ENCODE data around the gene TBXA2R. TPM values are rescaled to one million over a fixed set of nuclear protein-coding genes. Genes with fewer than 3 reads are reported as not detected.

Gene TBXA2R
- total and polyA plus RNA-seq, 2 of the 8 experiments (the other 6 are each of a cell fraction or from before 2014, with no cell fraction given), result 0.39 to 0.50 TPM

DNA sequence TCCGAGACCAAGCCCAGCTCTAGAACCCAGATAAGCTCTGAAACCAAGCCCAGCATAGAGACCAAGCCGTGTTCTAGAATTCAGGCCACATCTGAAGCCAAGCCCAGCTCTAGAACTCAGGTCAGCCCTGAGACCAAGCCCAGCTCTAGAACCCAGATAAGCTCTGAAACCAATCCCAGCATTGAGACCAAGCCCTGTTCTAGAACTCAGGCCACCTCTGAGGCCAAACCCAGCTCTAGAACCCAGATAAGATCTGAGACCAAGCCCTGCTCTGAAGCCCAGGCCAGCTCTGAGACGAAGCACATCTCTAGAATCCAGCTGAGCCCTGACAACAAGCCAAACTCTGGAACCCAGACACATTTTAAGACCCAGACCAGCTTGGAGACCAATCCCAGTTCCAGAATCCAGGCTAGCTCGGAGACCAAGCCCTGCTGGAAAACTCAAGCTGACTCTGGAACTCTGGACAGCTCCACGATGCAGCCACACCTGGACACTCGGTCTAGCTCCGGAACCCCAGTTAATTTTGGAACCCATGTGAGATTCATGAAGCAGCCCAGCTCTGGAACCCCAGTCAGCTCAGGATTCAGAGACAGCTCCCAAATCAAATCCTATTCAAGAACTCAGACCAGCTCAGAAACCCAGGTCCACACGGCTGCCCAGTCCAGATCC, 15.6 kb downstream of the TBXA2R start:
- H3K4ac ChIP-seq (replicated peaks; ENCODE audit: insufficient read length, low read depth, low read length), result no peak overlapping the region
- H3K4me2 ChIP-seq (ENCODE audit: insufficient read depth in 1 of 2, low read depth in 2 of 2, low read length in 2 of 2), result no peak overlapping the region
- H2BK15ac ChIP-seq (ENCODE audit: low read length), result no peak overlapping the region
- H3K18ac ChIP-seq (ENCODE audit: extremely low read depth, low read length), result no peak overlapping the region
- no peak overlapping the region for H3K9ac ChIP-seq (replicated peaks in 1 of 4; ENCODE audit: extremely low read depth in 1 of 4, low read depth in 3 of 4, low read length in 3 of 4)
- H4K20me1 ChIP-seq (replicated peaks in 1 of 2; ENCODE audit: control insufficient read depth in 1 of 2, insufficient read depth in 2 of 2, low read length in 2 of 2), result peaks cover 0 to 2% of the 10 kb centered on the region in 2 experiments
- WGBS, 2 experiments (ENCODE audit: extremely low coverage in 1 of 2, insufficient coverage in 1 of 2, insufficient read length in 1 of 2, insufficient replicate concordance in 2 of 2, low coverage in 1 of 2, low lambda C conversion rate in 2 of 2, missing lambda C conversion rate in 1 of 2), result 85% methylated on average over 8 of the region's 8 CpGs; no CpG with 5 or more reads in 1 of the 2 experiments
- FAIRE-seq (no peak), DNase-seq (ENCODE audit: low read depth in 1 of 2, low spot score in 2 of 2) (no peak)
- H3K27me3 ChIP-seq (replicated peaks in 1 of 4; ENCODE audit: control insufficient read depth in 3 of 4, extremely low read depth in 1 of 4, insufficient read depth in 3 of 4, low read length in 3 of 4), result peaks cover 0 to 9% (median 5%) of the 10 kb centered on the region in 4 experiments; a peak in 6 of 7 replicates
- no peaks in the 10 kb centered on the region for H3K4me1 ChIP-seq (replicated peaks in 1 of 4; ENCODE audit: control insufficient read depth in 3 of 4, insufficient read depth in 4 of 4, low read length in 3 of 4)
- no peak overlapping the region for H3K23ac ChIP-seq (ENCODE audit: insufficient read length)
- no peak overlapping the region for H3K27ac ChIP-seq (ENCODE audit: low read depth, low read length)
- H3K79me1 ChIP-seq (ENCODE audit: low read depth, low read length), result no peaks in the 10 kb centered on the region; the same call in 1 of the 2 replicates
- no peak overlapping the region for H2BK120ac ChIP-seq (replicated peaks; ENCODE audit: low read depth, low read length)
- H2BK5ac ChIP-seq (ENCODE audit: low read depth, low read length), result no peak overlapping the region
- no peaks in the 10 kb centered on the region for H3K36me3 ChIP-seq (ENCODE audit: control insufficient read depth in 2 of 4, insufficient read depth in 4 of 4, low read length in 3 of 4)
- no peak overlapping the region for H4K8ac ChIP-seq (ENCODE audit: extremely low read depth, insufficient read depth, low read length)
- H3K56ac ChIP-seq (replicated peaks; ENCODE audit: insufficient read length, low read depth, low read length), result no peak overlapping the region
- POLR2A ChIA-PET (ENCODE audit: partially characterized antibody), result interaction anchor here (0.7 to 1.6 kb wide), 4 partner anchors 9 to 46 kb away, joined by 3 to 4 read pairs (median 4); no protein-coding TSS in a partner anchor
- H4K5ac ChIP-seq (ENCODE audit: insufficient read length, low read depth, low read length), result no peak overlapping the region
- no peaks in the 10 kb centered on the region for H3K79me2 ChIP-seq (ENCODE audit: control insufficient read depth in 1 of 2, insufficient read depth in 2 of 2, low read length in 2 of 2)
- no peak overlapping the region for H2BK20ac ChIP-seq (ENCODE audit: low read length)
- no peak overlapping the region for H3K4me3 ChIP-seq (ENCODE audit: extremely low read depth in 1 of 4, insufficient read depth in 2 of 4, low read depth in 3 of 4, low read length in 4 of 4)
- no peak overlapping the region for H2AK5ac ChIP-seq (ENCODE audit: low read depth, low read length)
- H2BK12ac ChIP-seq (ENCODE audit: low read depth, low read length), result no peak overlapping the region
- no peaks in the 10 kb centered on the region for H3K23me2 ChIP-seq (ENCODE audit: low read depth, low read length)
- H3K14ac ChIP-seq (ENCODE audit: insufficient read length), result no peak overlapping the region
- CTCF ChIA-PET (ENCODE audit: partially characterized antibody), result interaction anchor here (0.6 to 3.9 kb wide), 25 partner anchors 8 to 286 kb away, joined by 3 to 29 read pairs (median 4); partner anchors contain the start of gene TJP3
- peaks cover 4 to 9% of the 10 kb centered on the region in 2 experiments; a peak in 3 of 4 replicates for H3K9me3 ChIP-seq (ENCODE audit: insufficient read depth in 2 of 2, low read depth in 1 of 2, low read length in 1 of 2)
- no peak overlapping the region for H2AFZ ChIP-seq (ENCODE audit: low read length)
- H4K91ac ChIP-seq (replicated peaks; ENCODE audit: insufficient read length, low read length), result no peak overlapping the region
- TF ChIP-seq ASH2L (IDR thresholded peaks at IDR 0.05; ENCODE audit: low read length) (no peak), SAP30 (IDR thresholded peaks at IDR 0.05; ENCODE audit: insufficient read depth, insufficient replicate concordance, low read length) (no peak), FOSL1 (IDR thresholded peaks at IDR 0.05; ENCODE audit: insufficient read depth, low read depth, low read length) (no peak), CBX8 (IDR thresholded peaks at IDR 0.05; ENCODE audit: borderline replicate concordance, low read depth, low read length) (no peak), POLR2AphosphoS5 (IDR thresholded peaks at IDR 0.05; ENCODE audit: low read depth, low read length) (no peak), RXRA (IDR thresholded peaks at IDR 0.05; ENCODE audit: insufficient read depth, low read depth, low read length) (no peak)
- TF ChIP-seq, protein P1, sequence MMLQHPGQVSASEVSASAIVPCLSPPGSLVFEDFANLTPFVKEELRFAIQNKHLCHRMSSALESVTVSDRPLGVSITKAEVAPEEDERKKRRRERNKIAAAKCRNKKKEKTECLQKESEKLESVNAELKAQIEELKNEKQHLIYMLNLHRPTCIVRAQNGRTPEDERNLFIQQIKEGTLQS (IDR thresholded peaks at IDR 0.05; ENCODE audit: insufficient read depth, low read depth, low read length), result no peak
